ENCODE data around the gene EID3. TPM values are rescaled to one million over a fixed set of nuclear protein-coding genes. Genes with fewer than 3 reads are reported as not detected.
"Not testable (repeated sequence)": the region's sequence is repeated elsewhere in the genome, so short reads cannot be mapped to it uniquely, and the experiment has no call there.

The EID3 gene
- total and polyA plus RNA-seq, 4 donors = 0.89 to 16.6 (median 4.5) TPM

GRCh38 chr12:104319028-104319427 lies 15.5 kb downstream of the EID3 start:
- H3K9ac ChIP-seq (ENCODE audit: insufficient read depth in 1 of 2, low read length in 2 of 2) = no peak overlapping the region
- H3K4me1 ChIP-seq (ENCODE audit: control insufficient read depth in 5 of 5, insufficient read depth in 5 of 5, low read length in 5 of 5) = no peaks in the 10 kb centered on the region
- no peak overlapping the region for H3K4me3 ChIP-seq
- no peaks in the 10 kb centered on the region for H3K27me3 ChIP-seq (ENCODE audit: control insufficient read depth in 3 of 3, insufficient read depth in 3 of 3, low read length in 2 of 3)
- H3K27ac ChIP-seq (ENCODE audit: low read depth in 1 of 2, low read length in 1 of 2) = no peak overlapping the region
- DNase-seq (no peak), ATAC-seq (ENCODE audit: insufficient read depth, low FRiP score) (no peak)
- H3K36me3 ChIP-seq (ENCODE audit: control insufficient read depth in 4 of 4, insufficient read depth in 4 of 4, low read length in 4 of 4) = peaks cover 26 to 42% (median 31%) of the 10 kb centered on the region in 4 donors
- no peaks in the 10 kb centered on the region for H3K9me3 ChIP-seq (ENCODE audit: control insufficient read depth in 4 of 4, insufficient read depth in 3 of 4, low read length in 3 of 4)
- 98 to 100% methylated on average over 1 of the region's 1 CpG for WGBS, 2 donors
- TF ChIP-seq CTCF (IDR thresholded peaks at IDR 0.05; ENCODE audit: control extremely low read depth, extremely low read depth) = no peak

- Histone ChIP-seq H3K9ac (ENCODE audit: insufficient read depth in 1 of 2, low read length in 2 of 2) (no peak overlapping the region), H3K27ac (ENCODE audit: low read depth in 1 of 2, low read length in 1 of 2) (no peak overlapping the region), H3K9me3 (ENCODE audit: control insufficient read depth in 4 of 4, insufficient read depth in 3 of 4, low read length in 3 of 4) (no peaks in the 10 kb centered on the region), H3K4me1 (ENCODE audit: control insufficient read depth in 5 of 5, insufficient read depth in 5 of 5, low read length in 5 of 5) (no peaks in the 10 kb centered on the region), H3K27me3 (ENCODE audit: control insufficient read depth in 3 of 3, insufficient read depth in 3 of 3, low read length in 2 of 3) (no peaks in the 10 kb centered on the region), H3K4me3 (no peak overlapping the region), H3K36me3 (ENCODE audit: control insufficient read depth in 4 of 4, insufficient read depth in 4 of 4, low read length in 4 of 4) (peaks cover 20 to 41% (median 26%) of the 10 kb centered on the region in 4 donors)
- ATAC-seq (ENCODE audit: insufficient read depth, low FRiP score) (no peak), DNase-seq (no peak)
- TF ChIP-seq CTCF (IDR thresholded peaks at IDR 0.05; ENCODE audit: control extremely low read depth, extremely low read depth) = no peak
- WGBS, 2 donors = 94 to 97% methylated on average over 1 of the region's 1 CpG
Observed at GRCh38 chr12:104319918-104320626, 16.5 kb downstream of the EID3 start.

GRCh38 chr12:104320627-104321024 lies 17.1 kb downstream of the EID3 start:
- H3K4me1 ChIP-seq (ENCODE audit: control insufficient read depth in 5 of 5, insufficient read depth in 5 of 5, low read length in 5 of 5) = no peaks in the 10 kb centered on the region
- no peak for DNase-seq
- no peak overlapping the region for H3K27ac ChIP-seq (ENCODE audit: low read depth in 1 of 2, low read length in 1 of 2)
- no peak for ATAC-seq (ENCODE audit: insufficient read depth, low FRiP score)
- no peak overlapping the region for H3K4me3 ChIP-seq
- no peak overlapping the region for H3K9ac ChIP-seq (ENCODE audit: insufficient read depth in 1 of 2, low read length in 2 of 2)
- no peak for TF ChIP-seq CTCF (IDR thresholded peaks at IDR 0.05; ENCODE audit: control extremely low read depth, extremely low read depth)
- peaks cover 19 to 40% (median 26%) of the 10 kb centered on the region in 4 donors for H3K36me3 ChIP-seq (ENCODE audit: control insufficient read depth in 4 of 4, insufficient read depth in 4 of 4, low read length in 4 of 4)
- no peaks in the 10 kb centered on the region for H3K9me3 ChIP-seq (ENCODE audit: control insufficient read depth in 4 of 4, insufficient read depth in 3 of 4, low read length in 3 of 4)
- H3K27me3 ChIP-seq (ENCODE audit: control insufficient read depth in 3 of 3, insufficient read depth in 3 of 3, low read length in 2 of 3) = no peaks in the 10 kb centered on the region

- 97 to 100% methylated on average over 1 of the region's 1 CpG for WGBS, 2 donors
- H3K27me3 ChIP-seq (ENCODE audit: control insufficient read depth in 3 of 3, insufficient read depth in 3 of 3, low read length in 2 of 3) = no peaks in the 10 kb centered on the region
- TF ChIP-seq CTCF (IDR thresholded peaks at IDR 0.05; ENCODE audit: control extremely low read depth, extremely low read depth) = no peak
- H3K4me3 ChIP-seq = no peak overlapping the region
- H3K36me3 ChIP-seq (ENCODE audit: control insufficient read depth in 4 of 4, insufficient read depth in 4 of 4, low read length in 4 of 4) = peaks cover 17 to 45% (median 28%) of the 10 kb centered on the region in 4 donors
- H3K4me1 ChIP-seq (ENCODE audit: control insufficient read depth in 5 of 5, insufficient read depth in 5 of 5, low read length in 5 of 5) = no peaks in the 10 kb centered on the region
- H3K9ac ChIP-seq (ENCODE audit: insufficient read depth in 1 of 2, low read length in 2 of 2) = no peak overlapping the region
- ATAC-seq (ENCODE audit: insufficient read depth, low FRiP score) (no peak), DNase-seq (no peak)
- H3K27ac ChIP-seq (ENCODE audit: low read depth in 1 of 2, low read length in 1 of 2) = no peak overlapping the region
- no peaks in the 10 kb centered on the region for H3K9me3 ChIP-seq (ENCODE audit: control insufficient read depth in 4 of 4, insufficient read depth in 3 of 4, low read length in 3 of 4)
Observed at GRCh38 chr12:104321949-104322348, 18.4 kb downstream of the EID3 start.

GRCh38 chr12:104322533-104322932 lies 19.0 kb downstream of the EID3 start:
- H3K27ac ChIP-seq (ENCODE audit: low read depth in 1 of 2, low read length in 1 of 2); H3K9me3 ChIP-seq (ENCODE audit: control insufficient read depth in 4 of 4, insufficient read depth in 3 of 4, low read length in 3 of 4); H3K9ac ChIP-seq (ENCODE audit: insufficient read depth in 1 of 2, low read length in 2 of 2); ATAC-seq (ENCODE audit: insufficient read depth, low FRiP score); H3K4me1 ChIP-seq (ENCODE audit: control insufficient read depth in 5 of 5, insufficient read depth in 5 of 5, low read length in 5 of 5); H3K4me3 ChIP-seq; DNase-seq; H3K27me3 ChIP-seq (ENCODE audit: control insufficient read depth in 3 of 3, insufficient read depth in 3 of 3, low read length in 2 of 3): not testable (repeated sequence)
- WGBS, 2 donors = 97 to 98% methylated on average over 2 of the region's 2 CpGs
- peaks cover 19 to 48% (median 28%) of the 10 kb centered on the region in 4 donors for H3K36me3 ChIP-seq (ENCODE audit: control insufficient read depth in 4 of 4, insufficient read depth in 4 of 4, low read length in 4 of 4)

Measured in lung (tissue), 12 donors.